GM21717 (cell line): ENCODE measurements around the gene TM4SF4.
A peak's percentile ranks its signal among the peaks of the same experiment; 100 is the strongest.

ENCODE experiments used
- ATAC-seq: cut with Tn5 transposase; IDR thresholded peaks from one replicate; pipeline ENCODE4 v1.9.1; 2021; ENCODE audit warnings: mild to moderate bottlenecking, moderate library complexity; ENCODE audit not compliant: unreplicated experiment

The TM4SF4 gene

GRCh38 chr3:149480326-149481017 is 6.0 kb downstream of the TM4SF4 start:
- ATAC-seq = peak; percentile 95

GRCh38 chr3:149481056-149481455 is 6.6 kb downstream of the TM4SF4 start:
- ATAC-seq = no peak

- no peak for ATAC-seq
Measured at GRCh38 chr3:149481491-149481890, 7.0 kb downstream of the TM4SF4 start.

- ATAC-seq = no peak
Measured at GRCh38 chr3:149486726-149487125, 12.2 kb downstream of the TM4SF4 start.

GRCh38 chr3:149487598-149488197 is 13.2 kb downstream of the TM4SF4 start:
- ATAC-seq = peak; percentile 68

GRCh38 chr3:149489060-149489690 is 14.7 kb downstream of the TM4SF4 start:
- ATAC-seq = no peak

GRCh38 chr3:149490260-149490971 is 15.9 kb downstream of the TM4SF4 start:
- ATAC-seq = no peak

GRCh38 chr3:149493315-149494021 is 19.0 kb downstream of the TM4SF4 start:
- no peak for ATAC-seq

GRCh38 chr3:149494022-149494758 is 19.7 kb downstream of the TM4SF4 start:
- ATAC-seq = peak; percentile 71

- no peak for ATAC-seq
Measured at GRCh38 chr3:149494759-149495580, 20.5 kb downstream of the TM4SF4 start.

- no peak for ATAC-seq
Measured at GRCh38 chr3:149495581-149496125, 21.2 kb downstream of the TM4SF4 start.

GRCh38 chr3:149496891-149497290 is 22.4 kb downstream of the TM4SF4 start:
- no peak for ATAC-seq

- no peak for ATAC-seq
Measured at GRCh38 chr3:149497966-149498670, 23.6 kb downstream of the TM4SF4 start.

- ATAC-seq = no peak
Measured at GRCh38 chr3:149501524-149501923, 27.0 kb downstream of the TM4SF4 start.

- ATAC-seq = no peak
Measured at GRCh38 chr3:149502438-149502837, 27.9 kb downstream of the TM4SF4 start.

- ATAC-seq = no peak
Measured at GRCh38 chr3:149506540-149506939, 32.0 kb downstream of the TM4SF4 start.

- ATAC-seq = no peak
Measured at GRCh38 chr3:149506965-149507364, 32.5 kb downstream of the TM4SF4 start.

- peak; percentile 56 for ATAC-seq
Measured at GRCh38 chr3:149507491-149508324, 33.2 kb downstream of the TM4SF4 start.
